Measurements from ENCODE around the gene PIGN. TPM values are rescaled to one million over a fixed set of nuclear protein-coding genes. Genes with fewer than 3 reads are reported as not detected.

The PIGN gene
- total RNA-seq, 1 donor from 2014 or later: 34.3 TPM

- intact Hi-C loops (cut with DNase I): no loop called here
- ATAC-seq (no peak), DNase-seq (ENCODE audit: low spot score) (no peak)
Observed at GRCh38 chr18:62030091-62030985, 156.5 kb downstream of the PIGN start.

GRCh38 chr18:62028715-62029114 is 158.1 kb downstream of the PIGN start:
- intact Hi-C loops (cut with DNase I): no loop called here
- ATAC-seq (no peak), DNase-seq (ENCODE audit: low spot score) (no peak)

- ATAC-seq: no peak
- intact Hi-C loops (cut with DNase I): no loop called here
- no peak for DNase-seq (ENCODE audit: low spot score)
Observed at GRCh38 chr18:62027914-62028520, 158.8 kb downstream of the PIGN start.

- ATAC-seq (no peak), DNase-seq (ENCODE audit: low spot score) (no peak)
- intact Hi-C loops (cut with DNase I): no loop called here
Observed at GRCh38 chr18:62026586-62026985, 160.3 kb downstream of the PIGN start.

- DNase-seq (ENCODE audit: low spot score): no peak
- intact Hi-C loops (cut with DNase I): no loop called here
- ATAC-seq: no peak
Observed at GRCh38 chr18:62024983-62025382, 161.9 kb downstream of the PIGN start.

GRCh38 chr18:62023536-62023935 is 163.3 kb downstream of the PIGN start:
- no peak for ATAC-seq
- intact Hi-C loops (cut with DNase I): no loop called here

GRCh38 chr18:62018759-62019041 is 168.2 kb downstream of the PIGN start:
- ATAC-seq: peak; percentile 7

More at GRCh38 chr18:62023536-62023935, 163.3 kb downstream of the PIGN start:
- DNase-seq (ENCODE audit: low spot score): no peak

GRCh38 chr18:62018034-62018758 is 168.7 kb downstream of the PIGN start:
- DNase-seq (ENCODE audit: low spot score): peak; percentile 66
- intact Hi-C loops (cut with DNase I): no loop called here
- peak; percentile 95 for ATAC-seq

More at GRCh38 chr18:62018759-62019041, 168.2 kb downstream of the PIGN start:
- intact Hi-C loops (cut with DNase I): no loop called here
- no peak for DNase-seq (ENCODE audit: low spot score)

GRCh38 chr18:62017618-62018017 is 169.2 kb downstream of the PIGN start:
- DNase-seq (ENCODE audit: low spot score) (no peak), ATAC-seq (peak; percentile 52)
- intact Hi-C loops (cut with DNase I): no loop called here

- ATAC-seq (no peak), DNase-seq (ENCODE audit: low spot score) (no peak)
- intact Hi-C loops (cut with DNase I): no loop called here
Observed at GRCh38 chr18:62011416-62011815, 175.4 kb downstream of the PIGN start.

- ATAC-seq: no peak
- intact Hi-C loops (cut with DNase I): no loop called here
- no peak for DNase-seq (ENCODE audit: low spot score)
Observed at GRCh38 chr18:62009521-62009920, 177.3 kb downstream of the PIGN start.

- intact Hi-C loops (cut with DNase I): no loop called here
- DNase-seq (ENCODE audit: low spot score) (no peak), ATAC-seq (no peak)
Observed at GRCh38 chr18:62001396-62001795, 185.5 kb downstream of the PIGN start.

- ATAC-seq: no peak
- no peak for DNase-seq (ENCODE audit: low spot score)
- intact Hi-C loops (cut with DNase I): no loop called here
Observed at GRCh38 chr18:61998957-61999356, 187.9 kb downstream of the PIGN start.

- intact Hi-C loops (cut with DNase I): no loop called here
- DNase-seq (ENCODE audit: low spot score) (no peak), ATAC-seq (no peak)
Observed at GRCh38 chr18:61998335-61998734, 188.5 kb downstream of the PIGN start.

- intact Hi-C loops (cut with DNase I): no loop called here
- ATAC-seq: no peak
- no peak for DNase-seq (ENCODE audit: low spot score)
Observed at GRCh38 chr18:61995618-61996017, 191.2 kb downstream of the PIGN start.

GRCh38 chr18:61993831-61994230 is 193.0 kb downstream of the PIGN start:
- intact Hi-C loops (cut with DNase I): no loop called here
- DNase-seq (ENCODE audit: low spot score): no peak
- no peak for ATAC-seq

- intact Hi-C loops (cut with DNase I): no loop called here
- ATAC-seq (peak; percentile 57), DNase-seq (ENCODE audit: low spot score) (no peak)
Observed at GRCh38 chr18:61992923-61993322, 193.9 kb downstream of the PIGN start.

GRCh38 chr18:61992285-61992684 is 194.6 kb downstream of the PIGN start:
- intact Hi-C loops (cut with DNase I): no loop called here
- ATAC-seq (no peak), DNase-seq (ENCODE audit: low spot score) (no peak)

GRCh38 chr18:61991836-61992235 is 195.0 kb downstream of the PIGN start:
- no peak for DNase-seq (ENCODE audit: low spot score)
- no peak for ATAC-seq
- intact Hi-C loops (cut with DNase I): no loop called here

- intact Hi-C loops (cut with DNase I): no loop called here
- DNase-seq (ENCODE audit: low spot score): no peak
- ATAC-seq: no peak
Observed at GRCh38 chr18:61991201-61991600, 195.7 kb downstream of the PIGN start.

Data from sciatic nerve (tissue), 2 donors.